Gastroesophageal sphincter (tissue), 4 donors: Measurements from ENCODE around the gene ZNF213. TPM values are rescaled to one million over a fixed set of nuclear protein-coding genes. Genes with fewer than 3 reads are reported as not detected.
A peak's percentile ranks its signal among the peaks of the same experiment; 100 is the strongest.

Experiments used
- ATAC-seq: fragments of 150-250 bp; one replicate; pipeline ENCODE4 v1.9.1; 2016; ENCODE audit warnings: mild to moderate bottlenecking, moderate library complexity
- H3K27ac ChIP-seq, 4 donors: fragments of 200-600 bp; sonication (generic) in 3 of 4; 1 replicate in 3 of 4; 2 replicates in 1 of 4; pipeline ENCODE4 v1.5.1; 2016 to 2019
- H3K27me3 ChIP-seq: fragments of 200-600 bp; sonication (generic); one replicate; pipeline ENCODE4 v1.5.1; 2019
- H3K36me3 ChIP-seq, 2 donors: fragments of 200-600 bp; sonication (generic); one replicate each; pipeline ENCODE4 v1.5.1; 2019; ENCODE audit warnings: control low read depth in 1 of 2
- H3K4me1 ChIP-seq, 3 donors: fragments of 200-600 bp; sonication (generic); 1 replicate in 2 of 3; 2 replicates in 1 of 3; pipeline ENCODE4 v1.5.1; 2016 to 2019; ENCODE audit warnings: control low read depth in 2 of 3
- H3K4me3 ChIP-seq, 2 donors: fragments of 200-600 bp; sonication (generic); one replicate each; pipeline ENCODE4 v1.5.1; 2019; ENCODE audit warnings: mild to moderate bottlenecking in 1 of 2, moderate library complexity in 1 of 2
- H3K9me3 ChIP-seq, 3 donors: fragments of 200-600 bp; sonication (generic); one replicate each; pipeline ENCODE4 v1.5.1; 2017 to 2019; ENCODE audit warnings: control low read depth in 2 of 3
- EP300 ChIP-seq: sonication (generic); formaldehyde crosslinking; IDR thresholded peaks from one replicate; pipeline ENCODE4 v1.6.1; 2017; ENCODE audit warnings: antibody characterized with exemption, mild to moderate bottlenecking
- POLR2A ChIP-seq, 2 donors: fragments of 450-650 bp; IDR thresholded peaks; one replicate each; pipeline ENCODE4 v1.6.1; 2017; ENCODE audit warnings: antibody characterized with exemption in 2 of 2, mild to moderate bottlenecking in 2 of 2, moderate library complexity in 1 of 2
- POLR2AphosphoS5 ChIP-seq: sonication (generic); formaldehyde crosslinking; IDR thresholded peaks from one replicate; pipeline ENCODE4 v1.6.1; 2017; ENCODE audit warnings: antibody characterized with exemption
- WGBS, 2 donors: methylation state at CpG; one replicate each; pipeline ENCODE4 v1.1.5; 2018; ENCODE audit warnings: low coverage in 1 of 2; 5-methylcytosine and 5-hydroxymethylcytosine counted together
- total RNA-seq, 4 donors: library from RNA; depleted of rRNA; stranded (reverse); fragments of >200 nt; gene quantifications; one replicate each; pipeline ENCODE4 v1.1.0, GENCODE V29; 2016
- TF ChIP-seq, protein P1 (sequence below), 4 experiments: fragments of 200-600 bp in 2 of 4; fragments of 450-650 bp in 2 of 4; sonication (generic) in 1 of 4; IDR thresholded peaks; one replicate each; pipeline ENCODE4 v1.5.1; 2017 to 2019; ENCODE audit warnings: antibody characterized with exemption in 4 of 4, mild to moderate bottlenecking in 2 of 4, moderate library complexity in 2 of 4

The ZNF213 gene
- total RNA-seq, 4 donors from 2014 or later: 3.6 to 22.3 (median 12.2) TPM

DNA sequence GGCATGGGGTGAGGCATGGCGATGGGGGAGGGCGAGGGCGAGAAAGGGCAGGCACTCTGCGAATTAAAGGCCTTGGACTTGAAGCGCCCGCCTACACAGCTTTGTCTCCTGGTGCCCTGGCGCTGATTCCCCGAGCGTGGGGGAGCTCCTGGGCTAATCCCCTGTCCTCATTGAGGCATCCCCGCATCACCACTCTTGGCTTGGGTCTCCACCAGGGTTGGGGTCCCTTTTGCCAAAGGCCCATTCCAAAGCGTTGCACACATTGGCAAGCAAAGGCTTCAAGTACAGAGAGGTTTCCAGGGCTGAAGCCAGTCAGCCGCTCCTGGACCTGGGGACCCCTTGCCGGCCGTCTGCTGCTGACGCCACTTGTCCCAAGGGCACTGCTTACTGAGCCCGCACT lies 14.4 kb upstream of the ZNF213 start:
- Histone ChIP-seq H3K27me3 (no peaks in the 10 kb centered on the region), H3K4me3 (no peak overlapping the region), H3K36me3 (peaks cover 0 to 61% of the 10 kb centered on the region in 2 donors), H3K4me1 (peaks cover 0 to 17% (median 8%) of the 10 kb centered on the region in 3 donors), H3K9me3 (no peaks in the 10 kb centered on the region), H3K27ac (no peak overlapping the region)
- 85% methylated on average over 8 of the region's 16 CpGs; no CpG with 5 or more reads in 1 of the 2 donors for WGBS, 2 donors
- TF ChIP-seq EP300: no peak
- ATAC-seq: no peak

DNA sequence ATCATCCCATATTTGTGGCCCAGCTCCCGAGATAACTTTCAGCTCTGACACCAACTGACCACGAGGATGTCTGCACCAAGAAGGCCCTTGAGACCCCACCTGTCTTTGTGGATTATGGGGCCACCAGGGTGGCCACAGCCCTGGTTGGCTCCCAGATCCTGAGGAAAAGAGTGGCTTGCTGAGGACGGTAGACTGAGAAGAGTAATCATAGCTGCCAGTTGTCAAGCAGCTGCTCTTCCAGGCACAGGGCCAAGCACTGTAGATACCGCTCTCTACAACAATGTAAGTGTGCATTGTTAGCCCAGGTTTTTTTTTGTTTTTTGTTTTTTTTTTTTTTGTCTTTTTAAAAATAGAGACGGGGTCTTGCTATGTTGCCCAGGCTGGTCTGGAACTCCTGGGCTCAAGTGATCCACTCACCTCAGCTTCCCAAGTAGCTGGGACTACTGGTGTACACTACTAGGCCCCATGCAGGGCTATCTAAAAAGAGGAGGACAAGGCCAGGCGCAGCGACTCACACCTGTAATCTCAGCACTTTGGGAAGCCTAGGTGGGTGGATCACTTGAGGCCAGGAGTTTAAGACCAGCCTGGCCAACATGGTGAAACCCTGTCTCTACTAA lies 12.9 kb upstream of the ZNF213 start:
- Histone ChIP-seq H3K4me3 (no peak overlapping the region), H3K27me3 (no peaks in the 10 kb centered on the region), H3K36me3 (peaks cover 0 to 45% of the 10 kb centered on the region in 2 donors), H3K9me3 (no peaks in the 10 kb centered on the region), H3K4me1 (peaks cover 0 to 20% (median 8%) of the 10 kb centered on the region in 3 donors), H3K27ac (no peak overlapping the region)
- 57 to 67% methylated on average over 1 to 4 of the region's 7 CpGs for WGBS, 2 donors
- ATAC-seq: no peak
- TF ChIP-seq, protein P1, sequence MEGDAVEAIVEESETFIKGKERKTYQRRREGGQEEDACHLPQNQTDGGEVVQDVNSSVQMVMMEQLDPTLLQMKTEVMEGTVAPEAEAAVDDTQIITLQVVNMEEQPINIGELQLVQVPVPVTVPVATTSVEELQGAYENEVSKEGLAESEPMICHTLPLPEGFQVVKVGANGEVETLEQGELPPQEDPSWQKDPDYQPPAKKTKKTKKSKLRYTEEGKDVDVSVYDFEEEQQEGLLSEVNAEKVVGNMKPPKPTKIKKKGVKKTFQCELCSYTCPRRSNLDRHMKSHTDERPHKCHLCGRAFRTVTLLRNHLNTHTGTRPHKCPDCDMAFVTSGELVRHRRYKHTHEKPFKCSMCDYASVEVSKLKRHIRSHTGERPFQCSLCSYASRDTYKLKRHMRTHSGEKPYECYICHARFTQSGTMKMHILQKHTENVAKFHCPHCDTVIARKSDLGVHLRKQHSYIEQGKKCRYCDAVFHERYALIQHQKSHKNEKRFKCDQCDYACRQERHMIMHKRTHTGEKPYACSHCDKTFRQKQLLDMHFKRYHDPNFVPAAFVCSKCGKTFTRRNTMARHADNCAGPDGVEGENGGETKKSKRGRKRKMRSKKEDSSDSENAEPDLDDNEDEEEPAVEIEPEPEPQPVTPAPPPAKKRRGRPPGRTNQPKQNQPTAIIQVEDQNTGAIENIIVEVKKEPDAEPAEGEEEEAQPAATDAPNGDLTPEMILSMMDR (IDR thresholded peaks at IDR 0.05): no peak
- no peak for TF ChIP-seq EP300
- no peak for TF ChIP-seq POLR2AphosphoS5
- no peak for TF ChIP-seq POLR2A (IDR thresholded peaks at IDR 0.05)

DNA sequence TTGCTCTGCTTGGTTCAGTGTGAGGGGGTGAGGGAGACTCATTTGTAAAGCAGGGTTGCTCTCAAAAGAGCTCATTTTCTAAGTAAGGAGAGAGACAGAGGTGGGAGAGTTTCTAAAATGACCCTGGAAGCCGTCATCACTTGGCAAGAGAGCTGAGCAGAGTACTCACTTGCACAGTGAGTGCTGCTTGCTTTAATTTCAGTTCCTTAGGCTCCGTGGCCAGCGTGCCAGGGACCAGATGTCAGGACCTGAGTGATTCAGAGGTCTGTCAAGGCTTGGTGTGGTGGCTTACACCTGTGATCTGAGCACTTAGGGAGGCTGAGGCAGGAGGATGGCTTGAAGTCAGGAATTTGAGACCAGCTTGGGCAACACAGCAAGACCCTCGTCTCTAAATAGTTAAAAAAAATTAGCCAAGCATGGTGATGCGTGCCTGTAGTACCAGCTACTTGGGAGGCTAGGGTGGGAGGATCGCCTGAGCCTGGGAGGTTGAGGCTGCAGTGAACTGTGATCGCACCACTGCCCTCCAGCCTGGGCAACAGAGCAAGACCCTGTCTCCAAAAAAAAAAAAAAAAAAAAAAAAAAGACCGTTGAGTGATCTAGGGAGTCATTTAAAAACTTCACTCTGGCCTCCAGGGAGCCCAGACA lies 11.8 kb upstream of the ZNF213 start:
- Histone ChIP-seq H3K36me3 (peaks cover 0 to 40% of the 10 kb centered on the region in 2 donors), H3K9me3 (no peaks in the 10 kb centered on the region), H3K4me3 (no peak overlapping the region), H3K4me1 (peaks cover 0 to 26% (median 8%) of the 10 kb centered on the region in 3 donors), H3K27me3 (no peaks in the 10 kb centered on the region), H3K27ac (no peak overlapping the region)
- ATAC-seq: no peak
- WGBS, 2 donors: 0 to 49% methylated on average over 1 to 5 of the region's 8 CpGs
- TF ChIP-seq, protein P1 (IDR thresholded peaks at IDR 0.05): no peak
- TF ChIP-seq POLR2A (IDR thresholded peaks at IDR 0.05) (no peak), POLR2AphosphoS5 (no peak), EP300 (no peak)

DNA sequence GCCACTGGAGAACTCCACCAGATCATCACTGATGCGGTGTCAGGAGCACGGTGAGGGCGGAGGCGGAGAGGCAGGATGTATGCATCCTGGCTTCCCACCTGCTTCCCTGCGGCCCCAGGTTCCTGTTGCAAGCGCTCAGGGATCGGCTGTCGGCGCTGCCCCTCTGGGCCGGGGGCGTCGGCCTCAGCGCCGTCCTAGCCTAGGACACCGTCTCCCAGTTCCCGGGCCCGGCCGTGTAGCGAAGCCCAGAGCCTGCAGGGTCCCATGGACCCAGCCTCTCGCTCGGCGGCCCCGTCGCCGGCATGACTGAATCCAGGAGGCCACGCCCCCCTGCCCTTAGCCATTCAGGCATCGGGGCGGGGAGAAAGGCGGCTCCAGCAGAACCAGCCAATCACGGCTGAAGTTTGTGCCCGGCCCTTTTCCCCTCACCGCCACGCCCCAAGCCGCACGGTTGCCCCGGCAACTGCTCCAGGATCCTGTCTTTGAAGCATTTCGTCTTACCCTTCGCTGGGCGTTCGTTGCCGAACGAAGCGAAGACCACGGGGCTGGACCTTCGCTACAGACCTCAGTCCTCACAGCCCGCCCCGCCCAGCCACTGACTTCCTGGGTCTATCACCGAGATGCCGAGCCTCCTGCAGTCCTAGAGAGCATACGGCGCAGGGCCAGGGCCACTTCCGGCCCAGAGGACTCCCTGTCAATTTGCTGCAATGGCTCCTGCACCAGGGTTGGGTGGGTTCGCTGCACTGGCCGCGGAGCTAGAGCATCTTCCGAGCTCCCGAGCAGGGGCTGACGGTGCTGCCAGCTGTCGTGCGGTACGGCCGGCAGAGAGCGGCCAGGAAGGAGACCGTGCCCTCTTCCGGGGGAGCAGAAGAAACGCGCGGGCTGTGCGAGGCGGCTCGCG lies 10.6 kb upstream of the ZNF213 start:
- H3K9me3 ChIP-seq: no peaks in the 10 kb centered on the region
- peak overlapping the region in 3 of 4 donors; percentile 81 to 84 (median 84) for H3K27ac ChIP-seq
- peak; percentile 97 for ATAC-seq
- peaks cover 0 to 36% (median 15%) of the 10 kb centered on the region in 3 donors for H3K4me1 ChIP-seq
- WGBS, 2 donors: 0 to 2% methylated on average over 10 to 13 of the region's 72 CpGs
- peaks cover 0 to 31% of the 10 kb centered on the region in 2 donors for H3K36me3 ChIP-seq
- H3K4me3 ChIP-seq: peak overlapping the region; percentile 50 to 62
- TF ChIP-seq, protein P1 (IDR thresholded peaks at IDR 0.05): peak in 2 of 4 experiments; percentile 29 to 49
- TF ChIP-seq POLR2AphosphoS5 (peak; percentile 9), POLR2A (IDR thresholded peaks at IDR 0.05) (peak in 1 of 2 donors; percentile 21), EP300 (no peak)
- H3K27me3 ChIP-seq: no peaks in the 10 kb centered on the region

DNA sequence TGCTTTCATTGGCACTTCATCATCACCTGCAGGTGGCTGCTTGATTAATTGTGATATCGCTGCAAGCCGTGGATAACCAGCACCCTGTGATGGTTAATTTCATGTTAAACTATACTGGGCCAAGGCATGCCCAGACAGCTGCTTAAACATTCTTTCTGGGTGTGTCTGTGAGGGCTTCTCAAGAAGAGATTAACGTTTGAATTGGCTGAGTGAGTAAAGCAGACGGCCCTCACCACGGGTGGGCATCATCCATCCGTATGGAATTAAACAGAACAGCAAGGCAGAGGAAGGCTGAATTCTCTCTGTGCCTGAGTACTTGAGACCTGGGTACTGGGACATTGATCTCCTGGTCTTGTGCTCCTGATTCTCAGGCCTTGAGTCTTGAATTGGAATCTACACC lies 7.1 kb upstream of the ZNF213 start:
- Histone ChIP-seq H3K9me3 (no peaks in the 10 kb centered on the region), H3K4me3 (no peak overlapping the region), H3K36me3 (peaks cover 0 to 28% of the 10 kb centered on the region in 2 donors), H3K27ac (no peak overlapping the region), H3K27me3 (no peaks in the 10 kb centered on the region), H3K4me1 (peaks cover 0 to 57% (median 20%) of the 10 kb centered on the region in 3 donors)
- TF ChIP-seq POLR2A (IDR thresholded peaks at IDR 0.05) (no peak), EP300 (no peak), POLR2AphosphoS5 (no peak)
- TF ChIP-seq, protein P1 (IDR thresholded peaks at IDR 0.05): no peak
- WGBS, 2 donors: 48 to 66% methylated on average over 5 to 6 of the region's 6 CpGs
- no peak for ATAC-seq
